Vagina (tissue), 2 donors: ENCODE results near the gene KRT15.

Experiments used
- POLR2A ChIP-seq, 2 donors: fragments of 450-650 bp; IDR thresholded peaks; one replicate each; pipeline ENCODE4 v1.6.1; 2017; ENCODE audit warnings: antibody characterized with exemption in 2 of 2, mild to moderate bottlenecking in 2 of 2, moderate library complexity in 2 of 2
- POLR2AphosphoS5 ChIP-seq, 2 donors: sonication (generic); formaldehyde crosslinking; IDR thresholded peaks; one replicate each; pipeline ENCODE4 v1.9.0; 2017; ENCODE audit warnings: antibody characterized with exemption in 2 of 2, mild to moderate bottlenecking in 2 of 2, low read depth in 1 of 2; ENCODE audit not compliant: insufficient read depth in 1 of 2
- TF ChIP-seq, protein P1 (sequence below), 3 experiments: fragments of 450-650 bp in 2 of 3; fragments of 200-600 bp in 1 of 3; sonication (generic) in 1 of 3; IDR thresholded peaks; one replicate each; pipeline ENCODE4 v1.5.1; 2017 to 2019; ENCODE audit warnings: antibody characterized with exemption in 3 of 3, mild to moderate bottlenecking in 2 of 3, moderate library complexity in 2 of 3

DNA sequence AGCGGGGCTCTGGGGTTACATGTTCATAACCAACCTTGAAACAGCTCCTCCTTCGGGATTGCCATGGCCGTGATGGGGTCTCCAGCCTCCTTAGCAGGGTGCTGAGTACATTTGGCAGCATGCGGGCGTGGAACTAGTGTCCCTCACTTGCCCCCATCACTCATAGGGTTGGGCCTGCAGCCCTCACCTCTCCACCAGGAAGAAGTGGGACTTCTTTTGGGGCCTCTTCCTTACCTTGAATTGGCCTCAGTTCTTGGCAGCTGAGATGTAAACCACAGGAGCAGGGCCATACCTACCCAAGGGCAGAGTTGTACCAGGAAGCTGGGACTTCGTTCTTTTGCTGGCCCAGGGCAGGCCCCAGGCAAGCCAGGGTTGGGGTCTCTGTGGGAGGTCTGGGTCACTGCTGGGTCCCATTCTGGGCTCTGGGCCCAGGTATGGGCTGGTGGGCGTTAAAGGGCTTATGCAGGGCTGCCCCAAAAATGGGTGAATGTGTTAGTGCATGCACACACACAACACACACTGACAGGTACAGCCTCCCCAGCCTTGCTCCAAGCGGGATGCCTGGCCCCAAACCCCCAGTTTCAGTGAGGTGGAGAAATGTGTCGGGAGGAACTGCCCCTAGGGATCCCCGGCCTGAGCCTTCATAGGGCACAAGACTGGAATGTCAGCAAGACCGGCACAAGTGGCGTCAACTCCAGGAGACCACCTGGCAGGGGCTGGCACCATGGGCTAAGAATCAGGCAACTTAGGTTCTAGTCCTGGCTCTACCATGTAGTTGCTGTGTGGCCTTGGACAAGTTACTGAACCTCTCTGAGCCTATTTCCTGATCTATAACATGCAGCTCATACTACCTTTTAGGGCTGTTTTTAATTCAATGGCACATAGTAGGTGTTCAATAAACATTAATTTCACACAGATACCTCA is 3.9 kb upstream of the KRT15 start:
- TF ChIP-seq POLR2A (IDR thresholded peaks at IDR 0.05) (no peak), POLR2AphosphoS5 (IDR thresholded peaks at IDR 0.05; ENCODE audit: insufficient read depth in 1 of 2, low read depth in 1 of 2) (no peak)
- TF ChIP-seq, protein P1, sequence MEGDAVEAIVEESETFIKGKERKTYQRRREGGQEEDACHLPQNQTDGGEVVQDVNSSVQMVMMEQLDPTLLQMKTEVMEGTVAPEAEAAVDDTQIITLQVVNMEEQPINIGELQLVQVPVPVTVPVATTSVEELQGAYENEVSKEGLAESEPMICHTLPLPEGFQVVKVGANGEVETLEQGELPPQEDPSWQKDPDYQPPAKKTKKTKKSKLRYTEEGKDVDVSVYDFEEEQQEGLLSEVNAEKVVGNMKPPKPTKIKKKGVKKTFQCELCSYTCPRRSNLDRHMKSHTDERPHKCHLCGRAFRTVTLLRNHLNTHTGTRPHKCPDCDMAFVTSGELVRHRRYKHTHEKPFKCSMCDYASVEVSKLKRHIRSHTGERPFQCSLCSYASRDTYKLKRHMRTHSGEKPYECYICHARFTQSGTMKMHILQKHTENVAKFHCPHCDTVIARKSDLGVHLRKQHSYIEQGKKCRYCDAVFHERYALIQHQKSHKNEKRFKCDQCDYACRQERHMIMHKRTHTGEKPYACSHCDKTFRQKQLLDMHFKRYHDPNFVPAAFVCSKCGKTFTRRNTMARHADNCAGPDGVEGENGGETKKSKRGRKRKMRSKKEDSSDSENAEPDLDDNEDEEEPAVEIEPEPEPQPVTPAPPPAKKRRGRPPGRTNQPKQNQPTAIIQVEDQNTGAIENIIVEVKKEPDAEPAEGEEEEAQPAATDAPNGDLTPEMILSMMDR (IDR thresholded peaks at IDR 0.05) = no peak
